Measurements from ENCODE around the gene ZNF578.
"Not testable (repeated sequence)": the region's sequence is repeated elsewhere in the genome, so short reads cannot be mapped to it uniquely, and the experiment has no call there.

- TF ChIP-seq CTCF (IDR thresholded peaks at IDR 0.05; ENCODE audit: extremely low read depth in 1 of 2, insufficient read depth in 1 of 2, low read depth in 1 of 2, low read length in 2 of 2); POLR2A (IDR thresholded peaks at IDR 0.05; ENCODE audit: low read depth, low read length); FOS (IDR thresholded peaks at IDR 0.05; ENCODE audit: borderline replicate concordance, insufficient read depth, low read length); POLR2AphosphoS5 (IDR thresholded peaks at IDR 0.05; ENCODE audit: insufficient read depth, low read depth, low read length); EZH2 (IDR thresholded peaks at IDR 0.05; ENCODE audit: borderline replicate concordance, low read depth, low read length, severe bottlenecking); MAX (IDR thresholded peaks at IDR 0.05; ENCODE audit: insufficient read depth, insufficient read length); MYC (IDR thresholded peaks at IDR 0.05; ENCODE audit: low read depth, low read length); JUN (IDR thresholded peaks at IDR 0.05; ENCODE audit: borderline replicate concordance, insufficient read depth, insufficient read length, low read depth): not testable (repeated sequence)
Measured at GRCh38 chr19:52500474-52500873, 47.1 kb downstream of the ZNF578 start.
